ENCODE data around the gene MYO7A. TPM values are rescaled to one million over a fixed set of nuclear protein-coding genes. Genes with fewer than 3 reads are reported as not detected.

The MYO7A gene
- total RNA-seq, 2 donors from 2014 or later = 10.4 to 12.9 TPM

DNA sequence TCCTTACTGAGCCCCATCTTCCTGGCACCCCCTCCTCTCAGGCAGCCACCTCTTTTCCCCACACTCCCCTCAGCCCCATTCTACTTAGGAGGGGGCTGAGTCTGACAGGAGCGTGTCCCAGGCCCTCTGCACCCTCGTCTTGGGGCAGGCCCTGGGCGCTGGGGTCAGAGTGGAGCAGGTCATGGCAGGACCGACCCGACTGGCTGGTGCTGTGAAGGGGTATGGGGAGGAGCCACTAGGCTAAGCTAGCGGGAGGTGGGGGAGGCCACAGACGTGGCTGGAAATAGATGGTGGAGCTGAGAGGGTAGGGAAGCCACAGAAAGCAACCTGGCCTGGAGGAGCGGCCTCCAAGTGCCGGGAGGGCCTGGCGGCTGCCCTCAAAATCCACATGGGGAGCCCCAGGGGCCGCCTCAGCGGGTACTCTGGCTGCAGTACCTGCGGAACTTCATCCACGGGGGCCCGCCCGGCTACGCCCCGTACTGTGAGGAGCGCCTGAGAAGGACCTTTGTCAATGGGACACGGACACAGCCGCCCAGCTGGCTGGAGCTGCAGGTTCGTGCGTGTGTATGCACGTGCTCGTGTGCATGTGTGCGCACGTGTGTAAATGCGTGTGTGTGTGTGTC lies 61.7 kb downstream of the MYO7A start:
- peaks cover 12% of the 10 kb centered on the region for H3K4me1 ChIP-seq
- intact Hi-C loops (cut with DNase I) = loop anchor here (5.0 kb wide), 1 partner anchor 363 kb away; no protein-coding TSS in a partner anchor
- no peaks in the 10 kb centered on the region for H3K9me3 ChIP-seq
- no peak for ATAC-seq
- H3K4me3 ChIP-seq = no peak overlapping the region
- H3K36me3 ChIP-seq (replicated peaks in 1 of 2; ENCODE audit: insufficient read depth in 1 of 2, low read depth in 2 of 2) = no peaks in the 10 kb centered on the region
- H3K27me3 ChIP-seq = no peaks in the 10 kb centered on the region
- no peak for DNase-seq
- TF ChIP-seq POLR2A (IDR thresholded peaks at IDR 0.05) = no peak
- no peak overlapping the region for H3K27ac ChIP-seq
- 91 to 95% methylated on average over 20 to 28 of the region's 28 CpGs for WGBS, 2 donors

DNA sequence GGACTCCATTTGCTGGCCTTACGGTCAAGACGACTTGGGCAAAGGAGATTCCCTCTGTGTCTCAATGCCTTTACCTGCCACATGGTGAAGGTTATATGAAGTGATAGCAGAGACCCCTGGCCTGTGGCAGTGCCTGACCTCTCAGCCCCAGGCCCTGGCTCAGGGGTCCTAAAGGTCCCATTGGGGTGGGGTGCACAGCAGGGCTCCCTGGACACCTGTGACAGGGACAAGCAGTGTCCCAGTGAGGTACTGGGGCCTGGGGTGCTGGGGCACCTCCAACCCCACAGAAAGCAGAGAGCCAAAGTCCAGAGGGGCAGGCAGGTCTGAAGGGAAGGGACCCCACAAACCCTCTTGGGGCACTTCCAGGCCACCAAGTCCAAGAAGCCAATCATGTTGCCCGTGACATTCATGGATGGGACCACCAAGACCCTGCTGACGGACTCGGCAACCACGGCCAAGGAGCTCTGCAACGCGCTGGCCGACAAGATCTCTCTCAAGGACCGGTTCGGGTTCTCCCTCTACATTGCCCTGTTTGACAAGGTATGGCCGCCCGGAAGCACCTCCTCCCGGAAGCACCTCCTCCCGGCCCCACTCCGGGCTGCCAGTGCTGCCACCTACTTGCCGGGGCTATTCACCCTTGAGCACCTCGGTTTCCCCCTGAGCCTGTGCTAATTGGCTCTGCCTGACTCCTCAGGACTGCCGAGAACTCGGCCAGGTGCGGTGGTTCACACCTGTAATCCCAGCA lies 62.5 kb downstream of the MYO7A start:
- ATAC-seq = no peak
- no peak for DNase-seq

DNA sequence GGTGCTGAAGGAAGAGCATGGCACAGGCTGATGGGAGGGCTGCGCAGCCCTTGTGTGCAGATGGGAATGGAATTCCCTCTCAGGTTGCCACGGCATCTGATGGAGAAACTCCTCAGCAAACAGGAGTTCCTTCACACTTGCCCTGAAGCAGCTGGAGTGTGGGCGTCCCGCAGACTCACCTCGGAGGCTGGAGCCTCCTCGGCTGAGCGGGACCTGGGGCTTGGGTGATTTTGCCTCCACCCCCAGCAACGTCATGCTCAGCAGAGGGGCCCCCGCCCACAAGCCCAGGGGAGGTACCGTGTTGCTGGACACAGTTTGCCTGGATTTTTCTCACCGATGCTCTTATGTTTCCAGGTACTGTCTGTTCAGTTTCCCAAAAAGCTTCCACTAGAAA lies 63.4 kb downstream of the MYO7A start:
- peak in 2 of 4 donors; percentile 32 to 33 for DNase-seq
- intact Hi-C loops (cut with DNase I) = loop anchor here (5.0 kb wide), 1 partner anchor 361 kb away; no protein-coding TSS in a partner anchor
- ATAC-seq = peak; percentile 25
- Histone ChIP-seq H3K36me3 (replicated peaks in 1 of 2; ENCODE audit: insufficient read depth in 1 of 2, low read depth in 2 of 2) (no peaks in the 10 kb centered on the region), H3K4me1 (peaks cover 12% of the 10 kb centered on the region), H3K27me3 (no peaks in the 10 kb centered on the region), H3K4me3 (no peak overlapping the region), H3K27ac (peak overlapping the region in 3 of 4 donors; percentile 12 to 54 (median 34)), H3K9me3 (no peaks in the 10 kb centered on the region)
- TF ChIP-seq, protein P1, sequence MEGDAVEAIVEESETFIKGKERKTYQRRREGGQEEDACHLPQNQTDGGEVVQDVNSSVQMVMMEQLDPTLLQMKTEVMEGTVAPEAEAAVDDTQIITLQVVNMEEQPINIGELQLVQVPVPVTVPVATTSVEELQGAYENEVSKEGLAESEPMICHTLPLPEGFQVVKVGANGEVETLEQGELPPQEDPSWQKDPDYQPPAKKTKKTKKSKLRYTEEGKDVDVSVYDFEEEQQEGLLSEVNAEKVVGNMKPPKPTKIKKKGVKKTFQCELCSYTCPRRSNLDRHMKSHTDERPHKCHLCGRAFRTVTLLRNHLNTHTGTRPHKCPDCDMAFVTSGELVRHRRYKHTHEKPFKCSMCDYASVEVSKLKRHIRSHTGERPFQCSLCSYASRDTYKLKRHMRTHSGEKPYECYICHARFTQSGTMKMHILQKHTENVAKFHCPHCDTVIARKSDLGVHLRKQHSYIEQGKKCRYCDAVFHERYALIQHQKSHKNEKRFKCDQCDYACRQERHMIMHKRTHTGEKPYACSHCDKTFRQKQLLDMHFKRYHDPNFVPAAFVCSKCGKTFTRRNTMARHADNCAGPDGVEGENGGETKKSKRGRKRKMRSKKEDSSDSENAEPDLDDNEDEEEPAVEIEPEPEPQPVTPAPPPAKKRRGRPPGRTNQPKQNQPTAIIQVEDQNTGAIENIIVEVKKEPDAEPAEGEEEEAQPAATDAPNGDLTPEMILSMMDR (IDR thresholded peaks at IDR 0.05) = no peak
- TF ChIP-seq POLR2A (IDR thresholded peaks at IDR 0.05) = no peak
- WGBS, 2 donors = 64 to 73% methylated on average over 3 to 11 of the region's 11 CpGs

More for the DNA sequence above, 62.5 kb downstream of the MYO7A start:
- H3K27me3 ChIP-seq = no peaks in the 10 kb centered on the region
- no peaks in the 10 kb centered on the region for H3K36me3 ChIP-seq (replicated peaks in 1 of 2; ENCODE audit: insufficient read depth in 1 of 2, low read depth in 2 of 2)
- H3K4me3 ChIP-seq = no peak overlapping the region
- no peak overlapping the region for H3K27ac ChIP-seq
- intact Hi-C loops (cut with DNase I) = loop anchor here (5.0 kb wide), 1 partner anchor 362 kb away; no protein-coding TSS in a partner anchor
- peaks cover 12% of the 10 kb centered on the region for H3K4me1 ChIP-seq
- WGBS, 2 donors = 74 to 91% methylated on average over 13 to 20 of the region's 21 CpGs
- TF ChIP-seq, protein P1 (IDR thresholded peaks at IDR 0.05) = no peak
- no peaks in the 10 kb centered on the region for H3K9me3 ChIP-seq

DNA sequence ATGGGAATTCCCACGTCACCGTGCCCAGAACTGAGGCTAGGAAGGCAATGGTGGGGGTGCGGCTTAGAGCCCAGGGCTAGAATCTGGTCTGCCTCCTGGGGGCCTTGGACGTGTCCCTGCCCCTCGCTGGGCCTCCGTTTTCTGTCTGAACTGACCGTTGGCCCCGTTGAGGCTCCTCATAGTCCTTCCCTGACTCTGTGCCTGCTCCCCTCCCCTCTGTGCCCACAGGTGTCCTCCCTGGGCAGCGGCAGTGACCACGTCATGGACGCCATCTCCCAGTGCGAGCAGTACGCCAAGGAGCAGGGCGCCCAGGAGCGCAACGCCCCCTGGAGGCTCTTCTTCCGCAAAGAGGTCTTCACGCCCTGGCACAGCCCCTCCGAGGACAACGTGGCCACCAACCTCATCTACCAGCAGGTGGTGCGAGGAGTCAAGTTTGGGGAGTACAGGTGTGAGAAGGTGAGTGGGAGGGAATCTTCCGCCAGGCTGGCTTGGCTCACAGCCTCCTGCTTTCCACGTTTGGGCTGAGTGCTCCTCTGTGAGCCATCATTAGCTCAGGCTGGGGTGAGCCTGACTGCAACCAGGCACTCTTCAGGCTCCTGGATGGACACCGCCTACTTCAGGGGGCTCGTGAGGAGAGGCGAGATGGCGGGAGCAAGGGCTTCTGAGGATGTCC lies 63.9 kb downstream of the MYO7A start:
- H3K27ac ChIP-seq = peak overlapping the region in 3 of 4 donors; percentile 12 to 54 (median 34)
- TF ChIP-seq, protein P1 (IDR thresholded peaks at IDR 0.05) = peak; percentile 77 to 98 (median 91)
- peak in 2 of 3 donors; percentile 23 to 55 for TF ChIP-seq POLR2A (IDR thresholded peaks at IDR 0.05)
- 9 to 31% methylated on average over 15 to 27 of the region's 27 CpGs for WGBS, 2 donors
- H3K4me1 ChIP-seq = peaks cover 12% of the 10 kb centered on the region
- no peaks in the 10 kb centered on the region for H3K27me3 ChIP-seq
- intact Hi-C loops (cut with DNase I) = loop anchor here (5.0 kb wide), 1 partner anchor 360 kb away; no protein-coding TSS in a partner anchor
- H3K36me3 ChIP-seq (replicated peaks in 1 of 2; ENCODE audit: insufficient read depth in 1 of 2, low read depth in 2 of 2) = no peaks in the 10 kb centered on the region
- no peak overlapping the region for H3K4me3 ChIP-seq
- peak; percentile 91 for ATAC-seq
- DNase-seq = peak; percentile 85 to 93 (median 91)
- no peaks in the 10 kb centered on the region for H3K9me3 ChIP-seq

DNA sequence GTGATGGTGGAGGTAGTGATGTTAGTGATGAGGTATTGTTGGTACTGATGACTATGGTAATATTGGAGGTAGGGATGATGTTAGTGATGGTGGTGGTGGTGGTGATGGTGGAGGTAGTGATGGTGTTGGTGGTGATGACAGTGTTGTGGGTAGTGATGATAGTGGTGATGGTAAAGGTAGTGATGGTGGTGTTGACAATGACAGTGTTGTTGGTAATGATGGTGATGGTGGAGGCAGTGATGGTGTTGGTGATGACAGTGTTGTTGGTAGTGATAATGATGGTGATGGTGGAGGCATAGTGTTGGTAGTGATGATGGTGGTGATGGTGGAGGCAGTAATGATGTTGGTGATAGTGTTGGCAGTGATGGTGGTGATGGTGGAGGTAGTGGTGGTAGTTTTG lies 65.1 kb downstream of the MYO7A start:
- Histone ChIP-seq H3K4me1 (peaks cover 12% of the 10 kb centered on the region), H3K9me3 (no peaks in the 10 kb centered on the region), H3K36me3 (replicated peaks in 1 of 2; ENCODE audit: insufficient read depth in 1 of 2, low read depth in 2 of 2) (no peaks in the 10 kb centered on the region), H3K27ac (no peak overlapping the region), H3K4me3 (no peak overlapping the region), H3K27me3 (no peaks in the 10 kb centered on the region)
- ATAC-seq = no peak
- TF ChIP-seq, protein P1 (IDR thresholded peaks at IDR 0.05) = no peak
- TF ChIP-seq POLR2A (IDR thresholded peaks at IDR 0.05) = no peak
- intact Hi-C loops (cut with DNase I) = loop anchor here (5.0 kb wide), 1 partner anchor 359 kb away; no protein-coding TSS in a partner anchor
- DNase-seq = no peak

Measured in body of pancreas (tissue), 4 donors.